Stimulated activated CD4-positive, alpha-beta T cell treated with anti-CD3 and anti-CD28 coated beads, TNF-alpha, amount 100 ng/mL, for 48 hours (primary cell): ENCODE results near the gene GLCE.
"Not testable (repeated sequence)": the region's sequence is repeated elsewhere in the genome, so short reads cannot be mapped to it uniquely, and the experiment has no call there.

ENCODE experiments used
- DNase-seq, 3 donors: peaks; one replicate each; pipeline ENCODE4 v3.0.0-alpha.2; 2020; ENCODE audit warnings: low read depth in 3 of 3

The GLCE gene

DNA sequence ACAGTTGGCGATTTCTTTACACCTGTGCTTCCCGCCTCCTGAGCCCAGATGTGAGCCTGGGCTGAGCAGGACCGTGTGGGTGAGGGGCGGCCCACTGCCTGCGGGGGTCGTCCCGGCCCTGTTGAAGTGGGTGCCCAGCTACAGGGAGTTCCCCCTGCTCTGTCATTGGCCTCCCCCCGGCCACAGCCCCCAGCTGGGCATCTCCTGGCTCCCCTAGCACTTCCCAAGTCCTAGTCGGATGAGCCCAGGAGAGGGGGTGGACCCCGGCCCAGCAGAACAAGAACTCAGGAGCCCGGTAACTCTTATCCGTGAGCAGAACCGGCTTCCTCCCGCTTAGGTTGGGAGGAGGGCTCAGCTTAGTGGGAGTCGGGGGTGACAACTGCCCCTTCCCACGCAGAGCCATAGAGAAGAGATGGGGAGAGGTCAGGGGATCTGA is 139.0 kb downstream of the GLCE start:
- DNase-seq: no peak

DNA sequence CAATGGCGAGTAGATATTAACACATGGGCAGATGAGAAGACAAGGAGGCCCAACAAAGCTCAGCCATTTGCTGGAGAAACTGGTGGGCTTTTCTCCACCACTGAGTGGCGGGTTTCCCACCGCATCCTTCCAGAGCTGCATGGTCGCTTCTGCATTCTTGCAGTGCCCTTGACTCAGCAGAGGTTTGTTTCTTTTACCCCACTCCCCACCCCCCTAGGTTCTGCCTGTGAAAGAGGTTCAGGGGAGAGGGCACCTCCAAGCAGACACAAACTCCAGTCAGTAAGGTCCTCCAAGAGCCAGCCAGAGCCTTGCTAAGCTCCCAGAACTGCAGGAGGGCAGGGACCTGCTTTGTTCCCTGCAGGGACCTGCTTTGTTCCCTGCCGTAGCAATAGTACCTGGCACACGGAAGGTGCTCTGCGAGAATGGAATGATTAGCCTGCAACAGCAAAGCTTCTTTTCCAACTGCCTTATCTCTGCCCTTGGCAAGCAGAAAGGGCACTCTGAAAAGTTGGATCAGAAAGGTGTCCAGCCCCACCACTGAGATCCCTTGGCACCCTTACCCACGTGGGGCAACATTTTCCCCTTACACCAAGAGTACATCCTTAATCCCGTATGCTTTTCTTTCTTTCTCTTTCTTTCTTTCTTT is 139.6 kb downstream of the GLCE start:
- no peak for DNase-seq

DNA sequence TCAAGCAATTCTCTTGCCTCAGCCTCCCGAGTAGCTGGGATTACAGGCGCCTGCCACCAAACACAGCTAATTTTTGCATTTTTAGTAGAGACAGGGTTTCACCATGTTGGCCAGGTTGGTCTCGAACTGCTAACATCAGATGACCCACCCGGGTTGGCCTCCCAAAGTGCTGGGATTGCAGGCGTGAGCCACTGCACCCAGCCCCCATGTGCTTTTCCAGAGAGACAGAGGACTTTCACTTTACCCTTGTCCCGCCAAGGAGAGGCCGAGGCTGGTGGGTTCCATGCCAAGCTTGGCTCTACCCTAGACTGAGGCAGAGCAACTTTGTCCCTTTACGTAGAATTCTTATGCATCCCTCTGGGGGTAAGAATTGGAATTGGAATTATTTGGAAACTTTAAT is 140.7 kb downstream of the GLCE start:
- DNase-seq: not testable (repeated sequence)

DNA sequence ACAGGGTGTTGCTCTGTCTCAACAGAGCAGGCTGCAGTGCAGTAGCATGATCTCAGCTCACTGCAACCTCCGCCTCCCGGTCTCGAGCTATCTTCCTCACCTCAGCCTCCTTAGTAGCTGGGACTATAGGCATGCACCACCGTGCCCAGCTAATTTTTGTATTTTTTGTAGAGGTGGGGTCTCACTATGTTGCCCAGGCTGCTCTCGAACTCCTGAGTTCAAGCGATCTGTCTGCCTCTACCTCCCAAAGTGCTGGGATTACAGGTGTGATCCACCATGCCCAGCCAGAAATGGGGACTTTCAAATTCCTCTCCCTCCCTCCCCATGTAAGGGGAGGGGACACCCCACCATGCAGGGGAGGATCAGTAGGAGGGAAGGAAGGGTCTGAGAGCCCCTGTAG is 141.7 kb downstream of the GLCE start:
- DNase-seq: not testable (repeated sequence)

DNA sequence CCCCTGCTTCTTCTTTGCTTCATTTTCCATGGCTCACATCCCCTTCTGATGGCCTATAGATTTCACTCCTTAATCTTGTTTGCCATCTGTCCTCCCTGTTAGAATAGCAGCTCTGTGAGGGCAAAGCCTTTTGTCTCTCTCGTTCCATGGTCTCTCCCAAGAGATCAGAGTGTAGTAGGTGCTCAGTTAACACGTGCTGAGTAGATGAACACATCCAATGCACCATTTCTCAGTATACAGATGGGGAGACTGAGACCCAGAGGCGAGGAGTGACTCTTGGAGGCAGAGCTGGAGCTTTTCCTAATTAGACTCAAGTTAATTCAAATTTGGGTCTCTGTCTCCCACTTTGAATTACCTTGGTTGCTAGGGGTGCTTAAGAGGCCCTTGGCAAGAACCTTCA is 142.5 kb downstream of the GLCE start:
- no peak for DNase-seq

DNA sequence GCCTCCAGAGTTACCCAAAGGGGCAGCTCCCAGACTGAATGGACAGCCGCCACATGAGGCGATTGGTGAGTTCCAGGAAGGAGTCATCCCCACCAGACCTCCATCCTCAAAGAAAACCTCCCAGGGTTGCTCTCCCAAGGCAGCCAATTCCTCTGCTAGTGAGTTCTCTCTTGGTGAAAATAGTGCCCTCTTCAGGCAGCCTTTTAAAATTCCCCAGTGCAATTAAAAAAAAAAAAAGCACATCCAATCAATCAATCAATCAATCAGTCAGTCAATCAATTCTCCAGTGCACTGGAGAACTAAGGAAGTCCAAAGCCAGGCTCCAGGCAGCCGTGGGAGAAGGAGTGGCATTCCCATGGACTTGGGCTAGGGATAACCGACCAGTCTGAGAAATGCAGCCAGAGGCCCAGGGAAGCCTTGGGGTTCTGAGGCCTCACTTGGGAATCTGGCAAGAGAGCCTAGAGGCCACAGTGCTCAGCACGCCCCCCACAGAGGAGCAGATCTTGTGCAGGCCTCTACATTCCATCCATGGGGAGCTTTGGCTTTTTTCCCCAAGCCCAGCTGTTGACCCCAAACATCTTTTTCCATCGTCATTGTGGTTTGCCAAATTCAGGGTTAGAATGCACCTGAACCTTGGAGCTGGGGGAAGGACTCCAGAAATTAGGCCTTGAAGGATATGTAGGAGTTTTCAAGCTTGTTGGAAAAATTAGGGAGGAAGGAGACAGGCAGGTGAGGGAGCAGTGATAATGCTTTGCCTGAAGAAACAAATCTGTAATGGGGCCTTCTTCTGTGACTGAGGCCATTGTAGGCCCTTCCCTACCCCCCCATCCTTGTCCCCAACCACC is 143.1 kb downstream of the GLCE start:
- DNase-seq: no peak

DNA sequence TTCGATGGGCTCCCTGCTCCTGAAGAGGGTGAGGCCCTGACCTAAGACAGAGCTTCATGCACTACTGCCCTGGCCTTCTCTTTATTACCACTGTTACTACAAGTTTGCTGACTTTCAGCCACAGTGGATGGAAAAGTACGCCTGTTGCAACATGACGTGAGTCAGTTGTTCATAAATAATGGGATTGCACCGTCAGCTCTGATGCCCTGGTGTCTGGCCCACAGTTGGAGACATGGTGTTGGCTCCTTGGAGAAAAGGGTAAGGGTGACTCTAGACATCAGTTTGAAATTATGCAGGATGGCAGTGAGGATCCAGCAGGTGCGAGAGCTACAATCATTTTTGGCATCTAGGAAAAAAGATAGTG is 143.7 kb downstream of the GLCE start:
- DNase-seq: no peak

DNA sequence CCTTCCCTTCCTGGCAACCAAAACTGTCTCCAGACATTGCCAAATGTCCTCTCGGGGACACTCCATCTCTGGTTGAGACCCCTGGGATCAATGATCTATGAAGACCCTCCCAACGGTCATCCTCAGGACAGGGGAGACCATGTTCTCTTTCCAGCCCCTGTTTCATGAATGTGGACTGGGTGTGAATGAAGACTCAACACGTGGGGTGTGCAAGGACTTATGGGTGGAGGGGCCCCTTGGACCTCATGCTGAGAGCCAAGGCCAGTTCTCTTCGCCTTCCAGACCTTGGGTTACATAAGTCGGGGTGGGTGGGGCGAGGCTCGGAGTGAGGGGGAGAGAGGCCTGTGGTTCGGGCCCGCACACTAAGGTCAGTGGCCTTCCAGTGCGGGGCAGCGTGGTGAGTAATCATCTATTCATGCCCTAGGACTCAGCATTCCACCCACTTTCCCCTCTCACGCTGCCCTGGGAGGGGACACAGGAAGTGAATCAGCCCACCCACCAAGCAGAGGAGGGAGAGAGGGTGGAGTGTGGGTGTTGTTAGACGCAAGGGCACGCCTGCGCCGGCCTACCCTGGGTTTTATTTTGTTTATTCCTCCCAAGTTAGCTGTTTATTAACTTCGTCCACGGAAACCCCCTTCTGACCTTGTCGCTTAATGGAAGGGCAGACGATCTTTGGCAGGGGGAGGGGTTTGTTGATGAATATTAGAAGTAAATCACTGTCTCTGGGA is 144.9 kb downstream of the GLCE start:
- no peak for DNase-seq

DNA sequence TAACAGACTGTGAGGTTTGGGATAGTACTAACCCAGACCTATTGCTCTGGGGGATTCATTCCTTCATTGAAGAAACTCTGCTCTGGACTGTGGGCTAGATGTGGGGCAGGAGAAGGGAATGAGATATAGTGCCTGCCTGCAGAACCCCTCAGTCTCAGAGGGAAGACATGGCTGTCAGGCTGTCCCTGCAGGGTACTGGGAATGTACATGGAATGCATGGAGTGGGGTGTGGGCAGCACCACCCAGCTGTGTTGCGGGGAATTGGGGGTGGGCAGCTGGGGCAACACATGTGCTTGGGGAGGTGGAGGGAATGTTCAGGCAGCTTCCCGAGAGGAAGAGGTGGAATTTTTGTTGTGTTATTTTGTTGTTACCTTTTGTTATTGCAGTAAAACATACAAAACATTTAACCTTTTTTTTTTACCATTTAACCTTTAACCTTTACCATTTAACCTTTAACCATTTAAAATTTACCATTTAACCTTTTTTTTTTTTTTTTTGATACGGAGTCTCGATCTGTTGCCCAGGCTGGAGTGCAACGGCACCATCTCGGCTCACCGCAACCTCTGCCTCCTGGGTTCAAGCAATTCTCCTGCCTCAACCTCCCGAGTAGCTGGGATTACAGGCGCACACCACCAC is 145.6 kb downstream of the GLCE start:
- DNase-seq: no peak

DNA sequence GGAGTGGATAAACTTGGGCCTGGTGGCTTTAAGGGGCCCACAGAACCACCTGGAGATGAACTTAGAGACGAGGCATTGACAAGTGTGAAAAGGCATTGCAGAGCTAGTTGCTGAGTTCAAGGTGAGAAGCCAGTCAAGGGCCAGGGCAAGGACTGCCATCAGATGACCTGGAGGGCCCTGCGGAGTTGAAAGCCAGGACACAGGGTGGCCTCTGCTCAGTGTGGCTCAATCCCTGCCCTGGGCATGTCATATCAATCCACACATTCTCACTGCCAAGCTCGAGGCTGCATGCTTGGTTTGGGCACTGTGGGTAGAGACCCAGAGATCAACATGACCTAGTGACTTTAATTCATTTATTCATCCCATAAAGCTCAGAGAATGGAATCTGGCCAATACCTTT is 147.5 kb downstream of the GLCE start:
- DNase-seq: no peak

DNA sequence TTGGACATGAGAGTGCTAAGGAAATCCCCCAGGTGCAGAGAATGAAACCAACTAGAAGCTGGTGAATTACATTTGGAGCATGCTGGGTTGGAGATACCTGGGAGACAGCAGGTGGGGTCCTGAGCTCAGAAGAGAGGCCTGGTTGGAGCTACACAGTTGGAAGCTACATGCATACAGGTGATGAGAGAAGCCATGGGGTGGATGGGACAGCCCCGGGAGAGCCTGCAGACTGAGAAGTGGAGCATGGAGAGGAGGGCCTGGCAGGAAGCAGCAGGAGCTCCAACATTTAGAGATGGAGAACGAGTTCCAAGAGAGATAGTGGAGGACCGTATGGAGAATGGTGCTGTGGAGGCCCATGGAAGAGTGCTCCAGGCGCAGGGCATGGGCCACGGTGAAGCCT is 148.5 kb downstream of the GLCE start:
- no peak for DNase-seq

DNA sequence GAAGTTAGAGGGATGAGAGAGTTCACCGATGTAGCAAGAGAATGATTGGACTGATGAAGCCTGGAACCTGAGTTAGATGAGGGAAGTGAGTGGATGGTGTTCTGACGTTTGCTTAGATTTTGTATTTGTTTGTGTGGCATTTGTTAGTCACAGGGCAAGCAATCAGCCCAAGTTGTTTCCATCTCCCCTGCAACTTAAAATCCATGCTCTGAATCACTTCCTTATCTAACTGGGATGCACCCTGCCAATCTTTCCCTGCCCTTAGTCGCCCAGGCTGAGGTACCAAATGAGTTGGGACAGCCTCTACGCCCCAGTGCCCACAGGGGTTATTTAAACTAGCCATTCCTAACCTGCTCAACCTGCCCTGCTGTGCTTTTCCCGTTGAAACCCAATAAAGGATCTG is 150.9 kb downstream of the GLCE start:
- no peak for DNase-seq

DNA sequence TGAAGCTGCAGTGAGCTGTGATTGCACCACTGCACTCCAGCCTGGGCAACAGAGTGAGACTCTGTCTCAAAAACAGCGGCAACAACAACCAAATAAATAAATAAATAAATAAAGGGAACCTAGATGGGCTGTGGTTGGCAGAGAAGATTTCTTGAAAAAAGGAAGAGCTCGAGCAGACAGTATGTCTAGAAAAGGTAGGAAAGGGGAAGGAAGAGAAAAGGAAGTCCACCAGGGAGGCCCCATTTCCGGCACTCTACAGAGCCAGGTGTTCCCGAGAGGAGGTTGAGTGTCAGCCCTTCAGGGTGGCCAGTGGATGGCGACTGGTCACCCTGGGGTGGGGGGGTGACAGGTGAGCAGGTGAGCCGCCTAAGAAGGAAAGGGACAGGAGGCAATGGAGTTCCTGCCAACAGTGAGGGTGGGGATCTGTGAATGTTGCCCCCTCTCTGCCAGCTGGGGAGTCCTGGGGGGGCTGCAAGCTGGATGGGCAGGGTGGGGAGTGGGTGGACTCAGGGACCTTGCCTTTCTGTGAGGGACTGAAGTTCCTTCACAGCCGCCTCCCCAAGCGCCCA is 153.1 kb downstream of the GLCE start:
- DNase-seq: no peak

DNA sequence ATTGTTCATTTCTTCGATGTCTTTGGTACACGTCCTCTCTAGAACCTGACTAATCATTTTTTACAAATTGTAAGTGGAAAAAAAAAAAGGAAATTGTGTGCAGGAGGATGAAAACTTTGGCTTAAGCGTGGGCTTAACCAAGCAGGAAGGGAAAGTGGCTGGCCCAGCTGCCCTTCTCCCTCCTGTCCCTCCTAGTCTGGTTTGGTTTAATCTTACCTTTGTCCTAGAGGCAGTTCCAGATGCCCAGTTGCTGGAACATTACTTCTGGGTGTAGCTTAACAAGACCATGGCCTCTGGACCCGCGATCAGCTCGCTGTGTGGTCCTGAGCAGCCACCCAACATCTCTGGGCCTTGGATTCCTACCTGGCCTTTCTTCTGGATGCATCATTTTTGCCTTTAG is 153.7 kb downstream of the GLCE start:
- DNase-seq: no peak

DNA sequence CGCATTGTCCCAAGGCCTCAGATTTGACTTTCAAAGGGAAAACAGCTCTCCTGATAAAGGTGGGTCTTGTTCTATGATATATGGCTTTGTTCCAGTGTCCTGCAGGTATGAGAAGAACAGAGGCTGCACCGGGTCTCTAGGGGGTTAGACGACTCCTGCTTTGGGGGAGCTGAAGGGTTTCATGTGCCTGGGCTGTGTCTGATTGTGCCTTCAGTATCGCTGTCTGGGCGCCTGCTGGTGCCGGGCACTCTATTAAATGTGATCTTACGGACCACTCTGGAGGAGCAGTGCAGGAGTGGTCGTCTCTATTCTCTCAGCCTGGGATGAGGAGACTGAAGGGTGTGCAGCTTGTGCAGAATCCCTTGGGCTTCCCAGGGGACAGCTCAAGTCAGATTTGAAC is 154.3 kb downstream of the GLCE start:
- DNase-seq: no peak

DNA sequence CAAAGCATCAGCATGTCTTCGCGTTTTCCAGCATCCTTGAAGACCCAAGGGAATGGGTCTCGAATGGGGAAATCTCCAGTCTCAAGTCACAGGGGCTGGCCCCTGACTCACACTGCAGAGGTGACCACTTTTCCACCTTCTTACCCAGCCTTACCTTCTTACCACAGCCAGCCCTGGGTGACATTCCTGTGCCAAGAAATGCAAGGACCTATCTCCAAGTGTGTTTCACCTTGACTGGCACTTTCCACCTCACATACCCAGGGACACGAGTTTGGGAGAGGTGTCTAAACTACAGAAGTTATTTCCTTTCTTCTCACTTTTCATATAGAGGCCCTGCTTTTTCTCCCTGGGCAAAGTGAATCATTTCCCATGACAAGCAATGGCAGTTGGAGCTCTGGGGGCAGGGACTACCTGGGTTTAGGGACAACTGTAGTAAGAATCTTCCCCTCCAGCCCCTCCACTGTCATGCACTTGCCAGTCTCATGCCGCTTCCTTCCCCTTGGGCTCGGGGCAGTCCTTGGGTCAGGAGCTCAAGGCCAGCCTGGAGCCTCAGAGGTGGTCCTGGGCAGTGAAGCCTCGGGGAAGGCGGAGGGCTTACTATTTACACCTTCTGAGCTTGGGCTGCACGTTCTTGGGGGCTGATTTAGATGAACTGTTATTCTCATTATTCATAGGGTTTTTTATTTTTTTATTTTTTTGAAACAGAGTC is 155.1 kb downstream of the GLCE start:
- no peak for DNase-seq

DNA sequence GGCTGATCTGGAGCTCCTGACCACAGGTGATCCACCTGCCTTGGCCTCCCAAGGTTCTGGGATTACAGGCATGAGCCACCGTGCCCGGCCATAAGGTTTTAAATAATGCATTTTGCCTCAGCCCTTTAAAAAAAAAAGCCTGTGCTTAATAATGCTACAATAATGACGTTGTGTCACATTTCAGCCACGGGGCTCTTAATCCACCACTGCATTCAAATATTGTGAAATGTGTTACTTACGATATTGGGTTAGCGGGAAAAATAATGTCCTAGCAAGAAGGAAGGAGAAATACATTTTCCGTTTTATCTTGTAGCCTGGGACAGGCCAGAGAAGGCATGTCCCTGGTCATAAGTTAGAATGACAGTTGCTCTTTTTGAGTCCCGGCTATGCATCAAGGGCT is 155.9 kb downstream of the GLCE start:
- DNase-seq: no peak

DNA sequence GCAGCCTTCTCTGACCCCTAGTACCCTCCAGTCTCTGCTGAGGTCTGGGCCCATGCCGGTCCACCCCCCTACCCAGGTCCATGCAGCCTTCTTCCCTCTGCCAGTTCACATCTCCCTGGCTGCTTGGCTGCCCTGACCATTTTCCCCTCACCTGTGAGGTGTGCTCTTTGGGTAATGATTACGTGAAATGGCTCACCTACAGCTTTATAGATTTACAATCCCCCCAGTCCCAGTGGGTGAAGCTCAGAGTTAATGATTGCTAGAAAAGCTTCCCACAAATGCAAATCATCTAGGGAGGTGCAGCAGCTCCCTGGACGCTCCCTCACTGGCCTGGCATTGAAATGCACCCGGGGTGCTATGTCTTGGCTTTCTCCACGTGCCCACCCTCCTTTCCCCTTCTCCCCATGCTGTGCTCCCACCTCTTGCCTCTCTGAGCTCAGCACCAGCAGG is 157.0 kb downstream of the GLCE start:
- no peak for DNase-seq

DNA sequence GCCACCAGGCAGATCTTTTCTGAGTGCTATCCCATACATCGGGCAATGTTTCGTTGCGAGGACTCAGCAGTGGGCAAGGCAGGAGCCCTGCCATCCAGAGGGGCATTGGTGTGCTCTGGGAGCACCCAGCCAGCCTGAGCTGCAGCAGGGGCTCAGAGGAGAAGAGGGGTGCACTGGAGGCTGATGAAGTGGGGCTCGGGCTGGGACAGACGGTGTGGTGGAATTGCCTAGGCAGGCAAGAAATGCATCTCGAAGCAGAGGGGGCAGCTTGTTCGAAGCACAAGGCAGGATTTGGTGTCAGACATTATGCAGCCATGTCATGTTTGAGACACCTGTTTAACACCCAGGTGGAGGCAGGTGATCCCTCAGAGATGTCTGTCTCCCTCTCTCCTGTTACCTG is 157.6 kb downstream of the GLCE start:
- no peak for DNase-seq

DNA sequence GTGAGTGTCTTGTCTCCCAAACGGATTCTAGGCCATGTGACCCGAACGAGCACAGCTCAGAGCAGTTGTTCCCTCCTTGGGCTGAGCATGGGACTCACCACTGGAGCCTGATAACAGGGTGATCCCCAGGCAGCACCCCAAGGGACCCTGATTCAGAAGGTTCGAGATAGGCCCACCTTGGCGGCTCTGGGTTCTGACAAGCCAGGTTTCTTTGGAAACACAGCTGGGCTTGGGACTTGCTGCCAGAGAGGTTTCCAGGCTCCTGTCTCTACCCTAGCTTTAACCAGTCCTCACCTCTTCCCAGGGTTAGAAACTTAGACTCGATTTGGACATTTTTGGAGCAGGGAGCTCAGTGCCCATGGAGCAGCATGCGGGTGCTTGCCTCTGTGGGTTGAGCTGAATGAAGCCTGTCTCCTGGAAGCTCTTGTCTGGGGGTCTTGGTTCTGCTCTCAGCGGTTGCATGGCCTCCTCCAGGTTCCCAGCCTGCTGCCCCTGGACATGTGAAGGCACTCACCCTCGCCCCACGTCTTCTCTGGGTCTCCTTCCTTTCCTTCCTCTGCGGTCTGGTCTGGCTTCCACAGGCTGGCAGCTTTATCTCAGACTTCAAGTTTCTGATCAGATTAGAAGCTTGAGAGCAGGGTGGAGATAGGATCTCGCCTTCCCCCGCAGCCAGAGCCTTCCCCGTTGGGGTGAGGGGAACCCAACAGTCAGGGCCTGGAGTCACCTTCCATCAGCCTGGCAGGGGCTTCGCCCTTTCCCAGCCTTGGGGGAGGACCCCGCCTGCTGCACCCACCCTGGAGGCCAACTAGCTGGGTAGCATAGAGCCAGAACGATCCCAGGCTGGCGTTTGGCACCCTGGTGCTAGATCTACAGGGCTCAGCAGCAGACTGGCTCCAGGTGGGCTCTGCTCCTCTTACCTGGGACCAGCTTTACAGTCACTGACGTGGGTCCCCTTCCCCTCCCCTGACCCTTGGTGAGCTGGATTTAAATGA is 159.2 kb downstream of the GLCE start:
- DNase-seq: no peak
